DND-41 (cell line): ENCODE results near the gene MYOM3.

Experiments
- ATAC-seq: fragments of 200-7000 bp; cut with Tn5 transposase; 3 replicates; pipeline ENCODE4 v1.9.1; 2021; ENCODE audit warnings: low read depth; ENCODE audit not compliant: insufficient read depth
- DNase-seq: peaks from one replicate; pipeline ENCODE4 v3.0.0-alpha.2; 2020
- H2AFZ ChIP-seq: 2 replicates; pipeline ENCODE4 v1.6.0; 2012; ENCODE audit warnings: low read depth, low read length
- H3K27ac ChIP-seq: 2 replicates; pipeline ENCODE4 v1.5.1; 2012; ENCODE audit warnings: low read length, inconsistent platforms
- H3K27me3 ChIP-seq: fragments of 200-600 bp; sonication (generic); 2 replicates; pipeline ENCODE4 v1.6.0; 2012; ENCODE audit warnings: low read length, mild to moderate bottlenecking, inconsistent platforms; ENCODE audit not compliant: insufficient read depth, poor library complexity
- H3K36me3 ChIP-seq: 2 replicates; pipeline ENCODE4 v1.5.1; 2012; ENCODE audit warnings: low read length, inconsistent platforms; ENCODE audit not compliant: insufficient read depth
- H3K4me1 ChIP-seq: 2 replicates; pipeline ENCODE4 v1.5.1; 2012; ENCODE audit warnings: mild to moderate bottlenecking, low read length; ENCODE audit not compliant: insufficient read depth
- H3K4me2 ChIP-seq: 2 replicates; pipeline ENCODE4 v1.6.0; 2012; ENCODE audit warnings: mild to moderate bottlenecking, moderate library complexity, low read length, inconsistent platforms; ENCODE audit not compliant: insufficient read depth
- H3K4me3 ChIP-seq, 2 experiments: fragments of 200-600 bp in 1 of 2; shearing (Covaris generic) in 1 of 2; 2 replicates each; pipeline ENCODE4 v1.5.1; 2012 to 2016; ENCODE audit warnings: inconsistent platforms in 2 of 2, low read length in 2 of 2, mild to moderate bottlenecking in 2 of 2, low read depth in 1 of 2, moderate library complexity in 1 of 2
- H3K79me2 ChIP-seq: 2 replicates; pipeline ENCODE4 v1.6.0; 2012; ENCODE audit warnings: low read length, inconsistent platforms; ENCODE audit not compliant: insufficient read depth
- H3K9ac ChIP-seq: 2 replicates; pipeline ENCODE4 v1.6.0; 2012; ENCODE audit warnings: low read depth, mild to moderate bottlenecking, inconsistent platforms, low read length, moderate library complexity
- H3K9me3 ChIP-seq: 2 replicates; pipeline ENCODE4 v1.5.1; 2012; ENCODE audit warnings: low read length, moderate library complexity, mild to moderate bottlenecking, inconsistent platforms; ENCODE audit not compliant: insufficient read depth, severe bottlenecking
- H4K20me1 ChIP-seq: 2 replicates; pipeline ENCODE4 v1.6.0; 2012; ENCODE audit warnings: low read length; ENCODE audit not compliant: insufficient read depth
- CTCF ChIP-seq: IDR thresholded peaks from 2 replicates; pipeline ENCODE4 v1.5.1; 2012; ENCODE audit warnings: borderline replicate concordance, low read length, moderate library complexity, mild to moderate bottlenecking; ENCODE audit not compliant: poor library complexity, severe bottlenecking; ENCODE audit errors: extremely low read depth
- EZH2 ChIP-seq: IDR thresholded peaks from 3 replicates; pipeline ENCODE4 v1.6.1; 2012; ENCODE audit warnings: borderline replicate concordance, low read depth, mild to moderate bottlenecking, moderate library complexity, low read length, inconsistent platforms; ENCODE audit not compliant: severe bottlenecking

The MYOM3 gene

GRCh38 chr1:24139841-24140425, 28.0 kb upstream of the MYOM3 start:
- no peak for TF ChIP-seq CTCF
- TF ChIP-seq EZH2: no peak
- Histone ChIP-seq H3K79me2 (no peaks in the 10 kb centered on the region), H3K27ac (no peak overlapping the region), H2AFZ (no peak overlapping the region), H3K9me3 (no peaks in the 10 kb centered on the region), H3K4me1 (no peaks in the 10 kb centered on the region), H3K36me3 (no peaks in the 10 kb centered on the region), H3K4me3 (no peak overlapping the region), H3K9ac (no peak overlapping the region), H3K27me3 (peaks cover 13% of the 10 kb centered on the region), H4K20me1 (peaks cover 3% of the 10 kb centered on the region; the same call in 1 of the 2 replicates), H3K4me2 (no peak overlapping the region)
- DNase-seq: no peak
- ATAC-seq: no peak

GRCh38 chr1:24139222-24139489, 27.2 kb upstream of the MYOM3 start:
- no peaks in the 10 kb centered on the region for H3K79me2 ChIP-seq
- H3K27me3 ChIP-seq: peaks cover 6% of the 10 kb centered on the region
- no peak overlapping the region for H3K4me2 ChIP-seq
- H3K9me3 ChIP-seq: no peaks in the 10 kb centered on the region
- no peaks in the 10 kb centered on the region for H3K36me3 ChIP-seq
- no peaks in the 10 kb centered on the region for H3K4me1 ChIP-seq
- no peak for TF ChIP-seq EZH2
- TF ChIP-seq CTCF: no peak
- H3K27ac ChIP-seq: no peak overlapping the region
- no peak for DNase-seq
- no peak overlapping the region for H3K9ac ChIP-seq
- ATAC-seq: no peak
- H2AFZ ChIP-seq: no peak overlapping the region
- no peak overlapping the region for H3K4me3 ChIP-seq
- peaks cover 3% of the 10 kb centered on the region; the same call in 1 of the 2 replicates for H4K20me1 ChIP-seq

- Histone ChIP-seq H3K4me1 (no peaks in the 10 kb centered on the region), H4K20me1 (peaks cover 3% of the 10 kb centered on the region; the same call in 1 of the 2 replicates), H3K9ac (no peak overlapping the region), H3K79me2 (no peaks in the 10 kb centered on the region), H3K9me3 (no peaks in the 10 kb centered on the region), H3K27ac (no peak overlapping the region), H3K4me2 (no peak overlapping the region), H3K4me3 (no peak overlapping the region), H2AFZ (no peak overlapping the region), H3K36me3 (no peaks in the 10 kb centered on the region), H3K27me3 (peaks cover 2% of the 10 kb centered on the region)
- TF ChIP-seq EZH2 (no peak), CTCF (no peak)
- ATAC-seq: no peak
- no peak for DNase-seq
Observed at GRCh38 chr1:24138476-24139221, 26.7 kb upstream of the MYOM3 start.
